HL-60 (cell line): Measurements from ENCODE around the gene PGAM2.

Experiments
- DNase-seq, 2 experiments: peaks; one replicate each; pipeline ENCODE4 v3.0.0-alpha.2; 2010 to 2020; ENCODE audit warnings: low read depth in 1 of 2, low spot score in 1 of 2
- H3K27ac ChIP-seq: fragments of 250-450 bp; sonication (Bioruptor Pico); replicated peaks from 2 replicates; pipeline ENCODE4 v1.5.1; 2020; ENCODE audit warnings: mild to moderate bottlenecking, moderate library complexity
- H3K27me3 ChIP-seq: fragments of 250-450 bp; sonication (Bioruptor Pico); 2 replicates; pipeline ENCODE4 v1.5.1; 2021; ENCODE audit warnings: mild to moderate bottlenecking, moderate library complexity; ENCODE audit not compliant: insufficient read depth, poor library complexity, severe bottlenecking
- H3K4me3 ChIP-seq: replicated peaks from 2 replicates; pipeline ENCODE4 v1.5.1; 2011; ENCODE audit warnings: mild to moderate bottlenecking, control low read depth, low read length; ENCODE audit not compliant: insufficient read depth
- GABPA ChIP-seq: IDR thresholded peaks from 2 replicates; pipeline ENCODE4 v1.6.1; 2012; ENCODE audit warnings: low read depth
- POLR2AphosphoS5 ChIP-seq: IDR thresholded peaks from 2 replicates; pipeline ENCODE4 v1.6.1; 2012; ENCODE audit warnings: low read depth
- SPI1 ChIP-seq: IDR thresholded peaks from 2 replicates; pipeline ENCODE4 v1.6.1; 2012; ENCODE audit warnings: low read depth, mild to moderate bottlenecking, borderline replicate concordance
- TF ChIP-seq, protein P1 (sequence below): IDR thresholded peaks from 2 replicates; pipeline ENCODE4 v1.6.1; 2012; ENCODE audit warnings: low read depth; ENCODE audit not compliant: insufficient replicate concordance
- TF ChIP-seq, protein P2 (sequence below): IDR thresholded peaks from one replicate; pipeline ENCODE4 v1.5.1; 2011; ENCODE audit warnings: low read length, control low read depth, inconsistent platforms; ENCODE audit not compliant: insufficient read depth

Gene PGAM2

DNA sequence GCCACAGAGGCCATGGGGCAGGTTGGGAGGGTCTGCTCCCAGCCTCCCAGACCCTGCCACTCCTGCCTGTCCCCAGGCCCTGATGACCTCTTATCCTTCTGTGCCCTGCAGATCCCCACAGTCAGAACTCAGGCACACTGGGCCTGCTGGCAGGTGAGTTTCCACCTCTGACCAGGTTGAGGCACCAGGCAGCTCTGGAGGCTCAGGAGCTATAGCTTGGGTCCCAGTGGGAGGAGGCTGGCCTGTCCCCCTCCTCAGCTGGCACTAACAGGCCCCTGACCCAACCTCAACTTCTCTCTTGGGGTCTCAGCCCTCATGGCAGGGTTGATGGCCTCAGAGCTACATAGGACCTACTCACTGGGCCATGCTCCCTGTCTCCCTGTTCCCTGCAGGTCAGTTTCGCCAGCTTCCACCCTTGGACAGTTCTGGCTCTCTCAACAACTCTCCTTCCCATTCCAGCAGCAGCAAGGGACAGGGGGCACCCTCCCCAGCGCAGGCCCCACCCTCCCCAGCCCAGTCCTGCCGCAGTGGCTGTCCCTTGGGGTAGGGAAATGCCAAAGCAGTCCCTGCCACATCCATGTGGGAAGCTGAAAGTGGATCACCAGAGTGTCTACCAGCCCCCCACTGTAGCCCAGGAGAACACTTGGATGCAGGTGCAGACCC, 36.1 kb upstream of the PGAM2 start:
- Histone ChIP-seq H3K27ac (no peak overlapping the region), H3K27me3 (peaks cover 6% of the 10 kb centered on the region), H3K4me3 (no peak overlapping the region)
- TF ChIP-seq GABPA: no peak
- TF ChIP-seq SPI1: no peak
- TF ChIP-seq, protein P1, sequence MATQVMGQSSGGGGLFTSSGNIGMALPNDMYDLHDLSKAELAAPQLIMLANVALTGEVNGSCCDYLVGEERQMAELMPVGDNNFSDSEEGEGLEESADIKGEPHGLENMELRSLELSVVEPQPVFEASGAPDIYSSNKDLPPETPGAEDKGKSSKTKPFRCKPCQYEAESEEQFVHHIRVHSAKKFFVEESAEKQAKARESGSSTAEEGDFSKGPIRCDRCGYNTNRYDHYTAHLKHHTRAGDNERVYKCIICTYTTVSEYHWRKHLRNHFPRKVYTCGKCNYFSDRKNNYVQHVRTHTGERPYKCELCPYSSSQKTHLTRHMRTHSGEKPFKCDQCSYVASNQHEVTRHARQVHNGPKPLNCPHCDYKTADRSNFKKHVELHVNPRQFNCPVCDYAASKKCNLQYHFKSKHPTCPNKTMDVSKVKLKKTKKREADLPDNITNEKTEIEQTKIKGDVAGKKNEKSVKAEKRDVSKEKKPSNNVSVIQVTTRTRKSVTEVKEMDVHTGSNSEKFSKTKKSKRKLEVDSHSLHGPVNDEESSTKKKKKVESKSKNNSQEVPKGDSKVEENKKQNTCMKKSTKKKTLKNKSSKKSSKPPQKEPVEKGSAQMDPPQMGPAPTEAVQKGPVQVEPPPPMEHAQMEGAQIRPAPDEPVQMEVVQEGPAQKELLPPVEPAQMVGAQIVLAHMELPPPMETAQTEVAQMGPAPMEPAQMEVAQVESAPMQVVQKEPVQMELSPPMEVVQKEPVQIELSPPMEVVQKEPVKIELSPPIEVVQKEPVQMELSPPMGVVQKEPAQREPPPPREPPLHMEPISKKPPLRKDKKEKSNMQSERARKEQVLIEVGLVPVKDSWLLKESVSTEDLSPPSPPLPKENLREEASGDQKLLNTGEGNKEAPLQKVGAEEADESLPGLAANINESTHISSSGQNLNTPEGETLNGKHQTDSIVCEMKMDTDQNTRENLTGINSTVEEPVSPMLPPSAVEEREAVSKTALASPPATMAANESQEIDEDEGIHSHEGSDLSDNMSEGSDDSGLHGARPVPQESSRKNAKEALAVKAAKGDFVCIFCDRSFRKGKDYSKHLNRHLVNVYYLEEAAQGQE: no peak
- no peak for TF ChIP-seq POLR2AphosphoS5
- TF ChIP-seq, protein P2, sequence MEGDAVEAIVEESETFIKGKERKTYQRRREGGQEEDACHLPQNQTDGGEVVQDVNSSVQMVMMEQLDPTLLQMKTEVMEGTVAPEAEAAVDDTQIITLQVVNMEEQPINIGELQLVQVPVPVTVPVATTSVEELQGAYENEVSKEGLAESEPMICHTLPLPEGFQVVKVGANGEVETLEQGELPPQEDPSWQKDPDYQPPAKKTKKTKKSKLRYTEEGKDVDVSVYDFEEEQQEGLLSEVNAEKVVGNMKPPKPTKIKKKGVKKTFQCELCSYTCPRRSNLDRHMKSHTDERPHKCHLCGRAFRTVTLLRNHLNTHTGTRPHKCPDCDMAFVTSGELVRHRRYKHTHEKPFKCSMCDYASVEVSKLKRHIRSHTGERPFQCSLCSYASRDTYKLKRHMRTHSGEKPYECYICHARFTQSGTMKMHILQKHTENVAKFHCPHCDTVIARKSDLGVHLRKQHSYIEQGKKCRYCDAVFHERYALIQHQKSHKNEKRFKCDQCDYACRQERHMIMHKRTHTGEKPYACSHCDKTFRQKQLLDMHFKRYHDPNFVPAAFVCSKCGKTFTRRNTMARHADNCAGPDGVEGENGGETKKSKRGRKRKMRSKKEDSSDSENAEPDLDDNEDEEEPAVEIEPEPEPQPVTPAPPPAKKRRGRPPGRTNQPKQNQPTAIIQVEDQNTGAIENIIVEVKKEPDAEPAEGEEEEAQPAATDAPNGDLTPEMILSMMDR: no peak
- no peak for DNase-seq

DNA sequence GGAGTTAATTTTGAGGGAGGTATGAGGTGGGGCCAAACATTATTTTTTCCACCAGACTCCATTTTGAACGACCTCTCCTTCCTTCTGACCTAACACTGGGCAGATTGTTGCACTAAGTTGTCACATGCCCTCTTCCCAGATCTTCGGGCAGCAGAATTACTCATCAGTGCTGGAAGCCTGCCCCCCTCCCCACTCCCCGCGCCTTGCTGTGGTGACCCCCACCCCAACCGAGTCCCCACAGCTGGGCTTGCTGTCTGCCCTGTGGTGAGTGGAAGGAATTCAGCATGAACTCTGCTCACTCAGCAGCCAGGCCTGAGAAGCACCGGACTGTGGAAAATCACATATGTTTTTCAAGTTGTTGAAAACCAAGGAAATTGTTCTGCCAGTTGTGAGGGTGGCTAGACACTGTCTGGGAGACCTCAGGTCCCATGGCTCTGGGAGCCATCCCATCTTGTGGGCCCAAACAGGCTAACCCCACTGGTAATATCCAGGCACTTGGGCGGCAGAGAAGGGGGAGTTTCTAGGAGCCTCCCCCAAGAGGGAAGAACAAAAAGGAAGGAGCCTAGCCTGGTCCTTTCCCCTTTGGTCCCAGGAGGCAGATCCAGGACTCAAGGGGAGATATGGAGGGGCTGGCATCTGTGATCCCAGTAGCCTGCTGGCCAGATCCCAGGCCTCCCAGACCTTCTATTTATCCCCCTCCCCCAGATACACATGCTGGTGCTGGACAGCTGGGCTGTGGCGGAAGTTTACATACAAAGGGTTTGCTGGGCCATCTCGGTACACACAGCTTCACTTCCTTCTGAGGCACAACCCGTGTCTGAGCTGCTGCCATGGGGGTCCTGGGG, 35.3 kb upstream of the PGAM2 start:
- TF ChIP-seq, protein P1: no peak
- TF ChIP-seq POLR2AphosphoS5: no peak
- no peak for TF ChIP-seq SPI1
- TF ChIP-seq GABPA: no peak
- TF ChIP-seq, protein P2: no peak
- DNase-seq: no peak
- Histone ChIP-seq H3K27me3 (peaks cover 6% of the 10 kb centered on the region), H3K27ac (0 out of 2 replicates have a peak overlapping the region, but pooled peaks have one; percentile 28), H3K4me3 (no peak overlapping the region)

DNA sequence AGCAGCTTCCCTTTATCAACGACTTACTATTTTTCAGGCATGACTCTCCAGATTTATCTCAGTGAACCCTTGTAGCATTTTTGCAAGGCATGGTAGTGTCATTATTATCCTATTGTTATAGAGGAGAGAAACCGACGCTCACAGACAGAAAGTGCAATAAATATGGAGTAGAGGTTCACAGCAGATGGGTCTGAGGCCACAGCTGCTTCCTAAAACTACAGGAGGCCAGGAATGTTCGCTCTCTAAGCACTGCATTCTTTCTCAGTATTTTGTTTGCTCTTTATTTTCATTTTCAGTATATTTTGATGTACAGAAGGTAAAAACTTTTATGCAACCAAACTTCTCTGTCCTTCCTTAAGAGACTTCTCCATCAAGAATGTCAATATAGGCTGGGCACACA, 34.3 kb upstream of the PGAM2 start:
- Histone ChIP-seq H3K4me3 (no peak overlapping the region), H3K27me3 (peaks cover under 1% of the 10 kb centered on the region), H3K27ac (0 out of 2 replicates have a peak overlapping the region, but pooled peaks have one; percentile 2)
- DNase-seq: no peak
- TF ChIP-seq GABPA (no peak), POLR2AphosphoS5 (no peak), SPI1 (no peak)
- TF ChIP-seq, protein P2: no peak
- TF ChIP-seq, protein P1: no peak
